Esophagus (tissue), 2 donors: ENCODE data around the gene C6orf120. TPM values are rescaled to one million over a fixed set of nuclear protein-coding genes. Genes with fewer than 3 reads are reported as not detected.
A peak's percentile ranks its signal among the peaks of the same experiment; 100 is the strongest.

Experiments
- H3K27ac ChIP-seq, 2 donors: one replicate each; pipeline ENCODE4 v1.5.1; 2013; ENCODE audit warnings: low read depth in 2 of 2, mild to moderate bottlenecking in 2 of 2, inconsistent platforms in 1 of 2, low read length in 1 of 2, moderate library complexity in 1 of 2
- H3K27me3 ChIP-seq, 2 donors: one replicate each; pipeline ENCODE4 v1.6.1; 2013; ENCODE audit warnings: low read length in 2 of 2, control low read depth in 1 of 2, mild to moderate bottlenecking in 1 of 2; ENCODE audit not compliant: insufficient read depth in 2 of 2, control insufficient read depth in 1 of 2
- H3K36me3 ChIP-seq, 2 donors: one replicate each; pipeline ENCODE4 v1.6.1; 2013; ENCODE audit warnings: low read length in 1 of 2; ENCODE audit not compliant: control insufficient read depth in 2 of 2, insufficient read depth in 2 of 2
- H3K4me1 ChIP-seq, 2 donors: one replicate each; pipeline ENCODE4 v1.6.1; 2013; ENCODE audit warnings: low read length in 1 of 2; ENCODE audit not compliant: control insufficient read depth in 2 of 2, insufficient read depth in 2 of 2
- H3K4me3 ChIP-seq, 2 donors: one replicate each; pipeline ENCODE4 v1.5.1; 2013; ENCODE audit warnings: low read length in 2 of 2, mild to moderate bottlenecking in 2 of 2, low read depth in 1 of 2, moderate library complexity in 1 of 2
- H3K9me3 ChIP-seq, 2 donors: one replicate each; pipeline ENCODE4 v1.6.1; 2013; ENCODE audit warnings: mild to moderate bottlenecking in 2 of 2, low read depth in 1 of 2, low read length in 1 of 2, moderate library complexity in 1 of 2; ENCODE audit not compliant: control insufficient read depth in 2 of 2, insufficient read depth in 1 of 2
- WGBS, 2 donors: extraction: QIAGEN DNeasy Blood & Tissue Kit; methylation state at CpG; one replicate each; pipeline ENCODE4 v1.1.7; 2013; 5-methylcytosine and 5-hydroxymethylcytosine counted together
- polyA plus RNA-seq, 2 donors: library from polyadenylated mRNA; stranded (reverse); fragments of 200-250 nt; gene quantifications; one replicate each; pipeline ENCODE4 v1.2.3, GENCODE V29; 2013
- donor health status: healthy with polysubstance abuse.
- donor health status: Bipolar disorder and iron deficiency.

The C6orf120 gene
- polyA plus RNA-seq, result 1 to 10 TPM; 3.4 to 7.3 TPM

DNA sequence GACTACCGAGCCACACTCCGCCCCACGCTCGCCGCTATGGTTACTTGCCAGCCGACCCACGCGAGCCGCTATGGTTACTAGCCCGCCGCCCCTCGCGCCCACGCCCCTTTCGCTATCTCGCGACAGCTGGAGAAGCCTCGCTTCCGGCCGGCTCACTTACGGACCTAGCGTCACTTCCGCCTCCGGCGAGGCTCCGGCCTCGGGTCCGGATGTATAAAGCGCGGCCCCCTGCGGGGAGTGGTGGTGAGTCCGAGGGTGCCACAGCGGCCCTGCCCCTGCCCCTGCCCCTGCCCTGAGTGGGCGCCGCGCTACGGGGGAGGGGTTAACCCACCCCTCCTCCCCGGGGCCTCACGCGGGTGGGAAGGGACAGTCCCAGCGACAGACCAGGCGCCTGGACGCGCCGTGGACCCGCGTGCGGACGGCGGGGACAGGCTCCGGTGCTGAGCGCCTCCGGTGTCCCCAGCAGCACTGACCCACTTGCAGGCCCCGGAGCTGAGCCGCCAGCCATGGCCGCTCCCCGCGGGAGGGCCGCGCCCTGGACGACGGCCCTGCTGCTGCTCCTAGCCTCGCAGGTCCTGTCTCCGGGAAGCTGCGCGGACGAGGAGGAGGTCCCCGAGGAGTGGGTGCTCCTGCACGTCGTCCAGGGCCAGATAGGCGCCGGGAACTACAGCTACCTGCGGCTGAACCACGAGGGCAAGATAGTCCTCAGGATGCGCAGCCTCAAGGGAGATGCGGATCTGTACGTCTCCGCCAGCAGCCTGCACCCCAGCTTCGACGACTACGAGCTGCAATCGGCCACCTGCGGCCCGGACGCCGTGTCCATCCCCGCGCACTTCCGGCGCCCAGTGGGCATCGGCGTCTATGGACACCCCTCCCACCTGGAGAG is at the start of gene C6orf120, which contains the start of gene WDR27:
TSS of gene C6orf120 (plus strand) at position 173 of the 886 bp plus-strand sequence. CDS start at position 507, 334 bp downstream.
TSS of gene WDR27 (minus strand) at position 76 of the 886 bp plus-strand sequence. CDS start 13,024 bp downstream, outside the sequence.
- peak within 1 kb of the TSS; percentile 87 to 100 for H3K4me3 ChIP-seq
- no peaks in the 10 kb centered on the region for H3K9me3 ChIP-seq
- peak within 1 kb of the TSS; percentile 96 for H3K27ac ChIP-seq
- H3K27me3 ChIP-seq, result no peaks in the 10 kb centered on the region
- H3K36me3 ChIP-seq, result no peaks in the 10 kb centered on the region
- WGBS, 2 donors, result 1% methylated on average over 79 to 92 of the region's 92 CpGs
- H3K4me1 ChIP-seq, result peaks cover 0 to 17% of the 10 kb centered on the region in 2 donors

- Histone ChIP-seq H3K4me3 (no peak overlapping the region), H3K27ac (no peak overlapping the region), H3K9me3 (no peaks in the 10 kb centered on the region), H3K27me3 (no peaks in the 10 kb centered on the region), H3K4me1 (peaks cover 0 to 5% of the 10 kb centered on the region in 2 donors), H3K36me3 (peaks cover 0 to 7% of the 10 kb centered on the region in 2 donors)
- WGBS, 2 donors, result 96 to 98% methylated on average over 11 of the region's 11 CpGs
Observed at GRCh38 chr6:169652896-169653295, 49.0 kb upstream of the C6orf120 start.

DNA sequence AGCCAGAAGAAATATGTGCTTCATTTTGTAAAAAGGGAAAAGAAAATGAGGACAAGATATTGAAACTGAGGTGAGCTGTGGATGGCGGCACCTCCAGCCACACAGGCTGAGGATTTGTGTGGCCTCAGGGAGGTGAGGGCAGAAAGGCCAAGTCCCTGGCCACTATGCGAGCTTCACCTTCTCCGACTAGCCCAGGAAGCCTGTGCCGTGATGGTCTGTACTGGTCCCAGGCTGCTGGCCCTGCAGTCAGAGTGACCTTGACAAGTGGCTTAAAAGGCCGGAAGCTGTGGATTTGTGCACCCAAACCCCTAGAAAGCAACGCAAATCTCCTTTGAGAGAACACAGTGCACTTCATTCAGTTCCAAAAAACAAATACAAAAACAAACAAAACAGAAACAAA is 48.2 kb upstream of the C6orf120 start:
- Histone ChIP-seq H3K36me3 (peaks cover 0 to 7% of the 10 kb centered on the region in 2 donors), H3K4me1 (peaks cover 0 to 5% of the 10 kb centered on the region in 2 donors), H3K4me3 (peak overlapping the region in 1 of 2 donors; percentile 10), H3K9me3 (no peaks in the 10 kb centered on the region), H3K27ac (peak overlapping the region in 1 of 2 donors; percentile 17), H3K27me3 (no peaks in the 10 kb centered on the region)
- WGBS, 2 donors, result 80 to 83% methylated on average over 6 of the region's 6 CpGs

DNA sequence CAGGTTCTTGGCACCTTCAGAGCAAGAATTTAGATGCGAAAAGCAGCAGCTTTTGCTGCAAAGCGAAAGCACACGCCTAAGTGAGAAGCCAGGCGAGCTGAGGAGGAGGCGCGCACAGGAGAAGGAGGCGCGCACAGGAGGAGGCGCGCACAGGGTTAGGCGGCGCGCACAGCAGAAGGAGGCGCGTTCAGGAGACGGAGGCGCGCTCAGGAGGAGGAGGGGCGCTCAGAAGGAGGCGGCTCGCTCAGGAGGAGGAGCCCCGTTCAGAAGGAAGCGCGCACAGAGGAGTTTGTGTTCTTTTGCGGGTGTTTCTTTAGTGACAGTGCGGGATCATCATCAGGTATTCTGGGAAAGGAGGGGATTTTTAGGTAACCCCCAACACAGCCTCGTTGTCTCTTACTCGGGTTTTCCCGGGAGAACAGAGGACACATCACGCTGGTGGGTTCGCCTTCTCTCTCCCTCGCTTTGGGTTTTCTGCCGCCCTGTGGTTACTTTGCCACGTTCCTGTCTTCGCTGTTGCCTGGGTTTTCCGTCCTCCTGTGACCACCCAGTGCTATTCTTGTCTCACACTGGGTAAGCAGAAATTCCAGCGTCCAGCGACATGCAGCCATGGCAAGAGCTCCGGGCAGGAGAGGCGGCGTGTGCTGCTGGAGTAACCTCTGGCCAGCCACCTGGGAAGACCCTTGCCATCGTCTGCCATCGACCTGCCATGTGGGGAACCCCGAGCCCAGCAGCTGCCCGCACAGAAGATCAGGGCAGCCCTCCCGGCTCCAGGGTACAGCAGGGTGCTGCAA is 47.1 kb upstream of the C6orf120 start:
- Histone ChIP-seq H3K9me3 (no peaks in the 10 kb centered on the region), H3K36me3 (peaks cover 2 to 16% of the 10 kb centered on the region in 2 donors), H3K27me3 (no peaks in the 10 kb centered on the region), H3K27ac (peak overlapping the region; percentile 66 to 73), H3K4me3 (peak overlapping the region; percentile 37 to 49), H3K4me1 (peaks cover 0 to 5% of the 10 kb centered on the region in 2 donors)
- WGBS, 2 donors, result 52 to 58% methylated on average over 46 of the region's 46 CpGs

DNA sequence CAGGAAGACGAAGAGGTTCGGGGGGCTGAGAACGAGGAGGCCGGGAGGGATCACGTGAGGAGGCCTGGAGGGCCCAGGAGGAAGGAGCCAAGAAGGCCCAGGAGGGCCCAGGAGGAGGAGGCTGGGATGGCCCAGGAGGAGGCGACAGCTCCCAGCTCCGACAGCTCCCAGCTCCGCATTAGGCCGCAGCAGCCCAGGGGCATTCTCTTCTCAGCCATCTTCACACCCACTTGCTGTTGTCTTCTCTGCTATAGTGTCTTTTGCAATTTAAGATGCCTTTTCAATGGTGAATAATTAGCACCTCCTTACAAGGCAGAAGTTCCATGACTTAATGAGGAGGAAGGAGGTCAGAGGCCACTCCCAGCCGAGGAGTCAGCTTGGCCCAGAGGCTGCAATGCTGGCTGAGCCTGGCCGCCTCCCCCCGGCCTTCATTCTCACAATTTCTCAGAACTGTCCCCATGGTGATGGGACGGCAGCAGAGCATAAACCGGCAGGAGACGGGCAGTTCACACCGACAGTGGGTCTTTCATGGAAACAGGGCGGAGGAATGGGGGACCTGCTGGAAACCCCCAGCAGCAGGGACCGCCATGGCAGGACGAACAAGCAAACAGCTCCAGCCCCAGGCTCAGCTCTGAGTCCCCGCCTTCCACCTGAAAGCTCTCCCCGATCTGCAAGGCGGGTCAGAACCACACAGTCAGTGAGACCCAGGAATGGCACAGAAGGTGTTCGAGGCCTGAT is 45.2 kb upstream of the C6orf120 start:
- 95% methylated on average over 22 to 23 of the region's 23 CpGs for WGBS, 2 donors
- Histone ChIP-seq H3K9me3 (no peaks in the 10 kb centered on the region), H3K36me3 (peaks cover 3 to 20% of the 10 kb centered on the region in 2 donors), H3K4me3 (no peak overlapping the region), H3K27ac (no peak overlapping the region), H3K4me1 (peaks cover 0 to 5% of the 10 kb centered on the region in 2 donors), H3K27me3 (no peaks in the 10 kb centered on the region)

DNA sequence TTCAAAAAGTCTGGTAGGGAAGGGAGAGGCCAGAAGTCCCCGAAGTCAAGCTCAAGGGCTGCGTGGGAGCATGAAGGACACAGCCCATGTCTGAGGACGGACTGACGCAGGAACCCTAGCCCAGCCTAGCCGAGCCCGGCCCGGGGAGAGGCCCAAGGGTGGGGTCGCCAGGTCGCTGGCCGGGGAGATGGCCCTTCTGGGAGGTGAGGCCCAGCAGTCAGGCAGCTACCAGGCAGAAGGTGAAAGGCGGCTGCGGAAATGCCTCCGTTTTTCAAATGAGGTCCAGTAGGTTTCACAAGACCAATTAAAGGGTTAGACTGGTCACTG is 44.7 kb upstream of the C6orf120 start:
- WGBS, 2 donors, result 85 to 92% methylated on average over 13 of the region's 13 CpGs
- Histone ChIP-seq H3K36me3 (peaks cover 3 to 20% of the 10 kb centered on the region in 2 donors), H3K4me3 (no peak overlapping the region), H3K9me3 (no peaks in the 10 kb centered on the region), H3K27me3 (no peaks in the 10 kb centered on the region), H3K27ac (no peak overlapping the region), H3K4me1 (peaks cover 0 to 5% of the 10 kb centered on the region in 2 donors)

- 95 to 96% methylated on average over 26 of the region's 26 CpGs for WGBS, 2 donors
Observed at GRCh38 chr6:169659820-169660610, 41.9 kb upstream of the C6orf120 start.

GRCh38 chr6:169660751-169661390 is 41.1 kb upstream of the C6orf120 start:
- 88 to 93% methylated on average over 26 of the region's 26 CpGs for WGBS, 2 donors
- Histone ChIP-seq H3K9me3 (peaks cover 0 to 3% of the 10 kb centered on the region in 2 donors), H3K4me1 (no peaks in the 10 kb centered on the region), H3K36me3 (peaks cover 8 to 36% of the 10 kb centered on the region in 2 donors), H3K4me3 (no peak overlapping the region), H3K27me3 (no peaks in the 10 kb centered on the region), H3K27ac (no peak overlapping the region)

More at GRCh38 chr6:169659820-169660610, 41.9 kb upstream of the C6orf120 start:
- H3K27ac ChIP-seq, result no peak overlapping the region
- H3K4me3 ChIP-seq, result no peak overlapping the region
- peaks cover 8 to 33% of the 10 kb centered on the region in 2 donors for H3K36me3 ChIP-seq
- peaks cover 0 to 3% of the 10 kb centered on the region in 2 donors for H3K9me3 ChIP-seq
- H3K27me3 ChIP-seq, result no peaks in the 10 kb centered on the region
- H3K4me1 ChIP-seq, result peaks cover 0 to 2% of the 10 kb centered on the region in 2 donors
